Chondrocyte (in vitro differentiated cells): ENCODE measurements around the gene GID4. TPM values are rescaled to one million over a fixed set of nuclear protein-coding genes. Genes with fewer than 3 reads are reported as not detected.

Experiments used
- DNase-seq: peaks from one replicate; pipeline ENCODE4 v3.0.0; 2021; ENCODE audit warnings: mixed read lengths, low spot score
- H3K27ac Mint-ChIP-seq: one replicate; pipeline ENCODE4 v1.8.0; 2021; ENCODE audit warnings: mild to moderate bottlenecking, moderate library complexity, mixed read lengths; ENCODE audit not compliant: unreplicated experiment
- H3K27me3 Mint-ChIP-seq: 2 replicates; pipeline ENCODE4 v1.8.0; 2021; ENCODE audit warnings: low read depth, mixed read lengths
- H3K36me3 Mint-ChIP-seq: 2 replicates; pipeline ENCODE4 v1.8.0; 2021; ENCODE audit warnings: low read depth, mixed read lengths
- H3K4me1 Mint-ChIP-seq: 2 replicates; pipeline ENCODE4 v1.8.0; 2021; ENCODE audit warnings: low read depth, mild to moderate bottlenecking, mixed read lengths
- H3K4me3 Mint-ChIP-seq: one replicate; pipeline ENCODE4 v1.8.0; 2021; ENCODE audit warnings: mild to moderate bottlenecking, moderate library complexity, mixed read lengths; ENCODE audit not compliant: unreplicated experiment
- H3K9me3 Mint-ChIP-seq: 2 replicates; pipeline ENCODE4 v1.8.0; 2021; ENCODE audit warnings: low read depth, mixed read lengths
- CTCF ChIP-seq: fragments of 200-600 bp; sonication (generic); IDR thresholded peaks from 2 replicates; pipeline ENCODE4 v1.5.0; 2021; ENCODE audit warnings: antibody characterized with exemption, mild to moderate bottlenecking, moderate library complexity
- total RNA-seq: library from RNA; stranded (reverse); gene quantifications from 3 replicates; pipeline ENCODE4 v1.2.1, GENCODE V29; 2021

GID4 gene
- total RNA-seq, 1 donor from 2014 or later, result 9.7 TPM

GRCh38 chr17:18069101-18069500 is 29.9 kb downstream of the GID4 start:
- H3K4me3 Mint-ChIP-seq, result no peak overlapping the region
- peaks cover 14% of the 10 kb centered on the region for H3K4me1 Mint-ChIP-seq
- H3K9me3 Mint-ChIP-seq, result no peaks in the 10 kb centered on the region
- TF ChIP-seq CTCF, result no peak
- H3K27me3 Mint-ChIP-seq, result no peaks in the 10 kb centered on the region
- no peak for DNase-seq
- no peak overlapping the region for H3K27ac Mint-ChIP-seq
- H3K36me3 Mint-ChIP-seq, result peaks cover 15% of the 10 kb centered on the region

GRCh38 chr17:18070861-18071340 is 31.7 kb downstream of the GID4 start:
- no peak for DNase-seq
- Mint-ChIP-seq H3K36me3 (no peaks in the 10 kb centered on the region), H3K4me3 (peak overlapping the region; percentile 60), H3K27me3 (peaks cover 5% of the 10 kb centered on the region), H3K9me3 (no peaks in the 10 kb centered on the region), H3K27ac (peak overlapping the region; percentile 62), H3K4me1 (peaks cover 14% of the 10 kb centered on the region)
- no peak for TF ChIP-seq CTCF

GRCh38 chr17:18071751-18072150 is 32.5 kb downstream of the GID4 start:
- Mint-ChIP-seq H3K36me3 (no peaks in the 10 kb centered on the region), H3K27ac (peak overlapping the region; percentile 9), H3K9me3 (no peaks in the 10 kb centered on the region), H3K27me3 (peaks cover 5% of the 10 kb centered on the region), H3K4me3 (no peak overlapping the region), H3K4me1 (peaks cover 14% of the 10 kb centered on the region)
- no peak for DNase-seq
- TF ChIP-seq CTCF, result no peak

GRCh38 chr17:18074566-18075272 is 35.5 kb downstream of the GID4 start:
- Mint-ChIP-seq H3K4me3 (no peak overlapping the region), H3K27ac (no peak overlapping the region), H3K27me3 (peaks cover 9% of the 10 kb centered on the region), H3K4me1 (peaks cover 14% of the 10 kb centered on the region), H3K9me3 (no peaks in the 10 kb centered on the region), H3K36me3 (no peaks in the 10 kb centered on the region)
- TF ChIP-seq CTCF, result no peak
- DNase-seq, result no peak

- Mint-ChIP-seq H3K27ac (no peak overlapping the region), H3K4me3 (no peak overlapping the region), H3K36me3 (no peaks in the 10 kb centered on the region), H3K27me3 (peaks cover 9% of the 10 kb centered on the region), H3K9me3 (no peaks in the 10 kb centered on the region), H3K4me1 (no peaks in the 10 kb centered on the region)
- no peak for DNase-seq
- TF ChIP-seq CTCF, result no peak
Measured at GRCh38 chr17:18076936-18077335, 37.7 kb downstream of the GID4 start.
